Fibroblast of villous mesenchyme (primary cell): Measurements from ENCODE around the gene HBZ. TPM values are rescaled to one million over a fixed set of nuclear protein-coding genes. Genes with fewer than 3 reads are reported as not detected.
A peak's percentile ranks its signal among the peaks of the same experiment; 100 is the strongest.

Source experiments
- DNase-seq: peaks from one replicate; pipeline ENCODE4 v3.0.0-alpha.2; 2010; ENCODE audit warnings: low read depth
- H3K4me3 ChIP-seq: 2 replicates; pipeline ENCODE4 v1.5.1; 2011; ENCODE audit warnings: low read depth, mild to moderate bottlenecking, low read length
- CTCF ChIP-seq: IDR thresholded peaks from 2 replicates; pipeline ENCODE4 v1.5.1; 2012; ENCODE audit warnings: low read depth, mild to moderate bottlenecking, low read length; ENCODE audit not compliant: insufficient read depth
- total RNA-seq: library from RNA; depleted of rRNA; stranded (reverse); fragments of >200 nt; gene quantifications from 2 replicates; pipeline ENCODE4 v1.2.3, GENCODE V29; 2012

Gene HBZ
- total RNA-seq, 1 donor = not detected

DNA sequence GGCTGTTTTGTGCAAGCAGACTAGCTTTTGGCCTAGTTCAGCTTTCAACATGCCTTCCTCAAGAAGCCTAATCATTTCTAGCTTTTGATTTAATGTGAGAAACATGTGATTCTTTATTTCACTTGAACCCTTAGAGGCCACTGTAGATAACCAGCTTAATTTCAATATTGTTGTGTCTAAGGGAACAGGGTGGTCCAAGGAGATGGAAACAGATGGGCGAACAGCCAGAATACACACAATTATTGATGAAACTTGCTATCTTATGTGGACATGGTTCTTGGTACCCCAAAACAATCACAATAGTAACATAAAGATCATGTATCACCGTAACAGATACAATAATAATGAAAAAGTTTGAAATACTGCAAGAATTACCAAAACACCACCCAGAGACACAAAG lies 18.7 kb upstream of the HBZ start:
- no peak for TF ChIP-seq CTCF
- DNase-seq = no peak
- H3K4me3 ChIP-seq = no peak overlapping the region

DNA sequence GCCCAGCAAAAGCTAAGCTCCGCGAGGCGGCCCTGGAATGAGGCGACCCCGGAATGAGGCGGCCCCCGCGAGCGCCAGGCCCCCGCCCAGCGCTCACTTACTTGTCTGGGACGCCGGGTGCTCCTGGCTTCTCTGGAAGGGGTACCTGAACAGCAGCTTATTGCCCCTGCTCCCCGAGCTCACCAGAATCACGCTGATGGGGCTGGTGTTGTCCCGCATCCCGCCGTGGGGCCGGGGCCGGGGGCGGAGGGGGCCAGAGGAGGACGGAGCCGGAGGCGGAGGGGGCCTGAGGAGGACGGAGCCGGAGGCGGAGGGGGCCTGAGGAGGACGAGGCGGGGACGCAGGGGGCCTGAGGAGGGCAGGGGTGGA lies 14.4 kb upstream of the HBZ start:
- peak overlapping the region; percentile 75 for H3K4me3 ChIP-seq
- no peak for TF ChIP-seq CTCF
- peak; percentile 14 for DNase-seq

DNA sequence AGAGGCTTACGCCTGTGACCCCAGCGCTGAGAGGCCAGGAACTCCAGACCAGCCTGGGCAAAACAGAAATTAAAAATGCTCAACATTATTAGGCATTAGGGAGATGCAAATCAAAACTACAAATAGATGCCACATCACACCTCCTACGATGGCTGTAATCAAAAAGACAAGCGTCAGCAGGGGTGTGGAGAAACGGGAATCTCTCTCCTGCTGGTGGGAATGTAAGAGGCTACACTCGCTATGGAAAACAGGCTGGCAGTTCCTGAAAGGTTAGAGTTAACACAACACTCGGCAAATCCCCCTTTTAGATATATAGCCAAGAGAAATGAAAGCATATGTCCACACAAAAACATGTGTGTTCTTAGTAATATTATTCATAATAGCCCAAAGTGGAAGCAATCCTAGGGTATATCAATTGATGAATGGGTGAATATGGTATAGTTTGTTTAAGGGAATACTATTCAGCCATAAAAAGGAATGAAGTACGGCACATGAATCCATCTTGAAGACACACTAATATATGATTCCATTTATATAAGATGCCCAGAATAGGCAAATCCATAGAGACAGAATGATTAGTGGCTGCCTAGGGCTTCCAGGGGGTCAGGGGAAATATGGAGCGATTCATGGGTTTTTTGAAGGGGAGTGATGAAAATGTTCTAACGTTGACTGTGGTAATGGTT lies 12.1 kb upstream of the HBZ start:
- no peak for DNase-seq
- peak; percentile 4 for TF ChIP-seq CTCF
- H3K4me3 ChIP-seq = no peak overlapping the region

DNA sequence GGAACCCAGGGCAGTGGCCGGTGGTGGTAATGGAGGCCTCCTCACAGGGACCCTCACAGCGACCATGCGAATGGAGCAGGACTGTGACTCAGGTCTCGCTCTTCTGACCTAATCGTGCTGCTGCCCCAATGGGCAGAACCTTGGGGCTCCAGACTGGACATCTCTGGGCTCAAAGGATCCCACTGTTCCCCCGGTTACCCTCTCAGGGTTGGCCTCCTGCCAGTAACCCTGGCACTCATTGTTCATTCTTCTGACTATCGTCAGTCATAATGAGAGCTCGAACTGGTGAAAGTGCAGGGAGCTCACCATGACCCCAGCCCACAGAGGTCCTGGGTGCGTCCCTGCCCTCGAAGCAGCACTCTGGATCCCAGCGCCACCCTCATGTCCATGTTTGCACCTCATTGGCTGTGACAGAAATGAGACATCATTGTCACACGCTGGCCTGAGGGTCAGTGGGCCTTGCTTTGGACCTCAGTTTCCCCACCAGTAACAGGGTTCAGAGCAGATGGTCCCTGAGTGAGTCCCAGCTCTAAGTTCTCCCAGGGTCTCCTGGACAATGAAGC lies 10.0 kb upstream of the HBZ start:
- TF ChIP-seq CTCF = no peak
- no peak for DNase-seq
- no peak overlapping the region for H3K4me3 ChIP-seq

DNA sequence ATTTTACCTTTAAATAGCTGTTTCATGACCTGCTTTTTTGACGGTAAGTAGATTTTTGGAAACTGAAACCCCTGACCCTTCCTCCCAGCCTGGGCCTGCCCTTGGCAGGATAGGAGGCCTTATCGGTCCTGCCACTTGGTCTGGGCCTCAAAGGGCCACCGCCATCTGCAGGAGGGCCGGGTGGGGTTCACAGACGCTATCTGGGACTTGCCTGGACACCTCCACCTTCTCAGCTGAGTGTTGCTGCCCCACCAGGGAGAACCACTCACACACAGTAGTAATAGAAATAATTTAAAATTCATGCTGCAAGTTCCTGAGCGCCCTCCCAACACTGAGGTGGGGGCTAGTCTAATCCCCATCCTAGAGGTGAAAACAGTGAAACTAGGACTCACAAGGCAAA lies 9.4 kb upstream of the HBZ start:
- DNase-seq = no peak
- H3K4me3 ChIP-seq = no peak overlapping the region
- TF ChIP-seq CTCF = no peak

DNA sequence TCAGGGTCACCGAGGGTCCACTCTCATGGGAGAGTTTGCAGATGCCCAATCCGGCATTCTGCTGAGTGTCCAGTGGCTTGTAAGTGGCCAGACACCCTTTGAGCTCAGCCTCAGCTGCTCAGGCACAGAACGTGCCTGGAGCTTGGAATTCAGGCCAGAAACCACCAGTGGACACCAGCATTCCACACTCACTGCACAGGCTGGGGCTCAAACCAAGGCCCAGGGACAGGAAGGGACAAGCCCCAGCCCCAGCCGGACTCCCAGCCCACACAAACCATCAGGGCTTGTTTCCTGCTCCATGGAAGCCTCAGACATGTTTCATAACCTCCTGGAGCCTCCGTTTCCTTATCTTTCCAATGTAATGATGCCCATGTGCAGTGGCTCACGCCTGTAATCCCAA lies 9.0 kb upstream of the HBZ start:
- H3K4me3 ChIP-seq = no peak overlapping the region
- no peak for TF ChIP-seq CTCF
- peak; percentile 25 for DNase-seq

DNA sequence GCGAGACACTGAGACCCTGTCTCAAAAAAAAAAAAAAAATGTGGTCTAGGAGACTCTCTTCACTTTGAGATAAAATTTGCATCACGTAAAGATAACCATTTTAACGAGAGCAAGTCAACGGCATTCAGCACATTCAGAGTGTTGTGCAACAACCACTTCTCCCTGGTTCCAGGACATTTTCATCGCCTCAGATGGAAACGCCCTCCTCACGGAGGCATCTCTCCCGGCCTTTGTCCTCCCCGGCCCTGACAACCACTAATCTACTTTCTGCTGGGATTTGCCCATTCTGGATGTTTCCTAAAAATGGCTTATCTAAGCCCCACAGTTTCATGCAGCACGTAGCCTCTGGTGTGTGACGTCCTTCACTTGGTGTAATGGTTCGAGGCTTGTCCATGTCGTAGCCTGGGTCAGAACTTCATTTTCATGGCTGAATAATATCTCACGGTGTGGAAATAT lies 7.6 kb upstream of the HBZ start:
- no peak overlapping the region for H3K4me3 ChIP-seq
- no peak for TF ChIP-seq CTCF
- DNase-seq = peak; percentile 63
